HG03521 (cell line): ENCODE data around the gene SVIL.
"Not testable (repeated sequence)": the region's sequence is repeated elsewhere in the genome, so short reads cannot be mapped to it uniquely, and the experiment has no call there.

ENCODE experiments used
- ATAC-seq: cut with Tn5 transposase; IDR thresholded peaks from one replicate; pipeline ENCODE4 v1.9.1; 2021; ENCODE audit warnings: mild to moderate bottlenecking, moderate library complexity; ENCODE audit not compliant: unreplicated experiment

Gene SVIL

DNA sequence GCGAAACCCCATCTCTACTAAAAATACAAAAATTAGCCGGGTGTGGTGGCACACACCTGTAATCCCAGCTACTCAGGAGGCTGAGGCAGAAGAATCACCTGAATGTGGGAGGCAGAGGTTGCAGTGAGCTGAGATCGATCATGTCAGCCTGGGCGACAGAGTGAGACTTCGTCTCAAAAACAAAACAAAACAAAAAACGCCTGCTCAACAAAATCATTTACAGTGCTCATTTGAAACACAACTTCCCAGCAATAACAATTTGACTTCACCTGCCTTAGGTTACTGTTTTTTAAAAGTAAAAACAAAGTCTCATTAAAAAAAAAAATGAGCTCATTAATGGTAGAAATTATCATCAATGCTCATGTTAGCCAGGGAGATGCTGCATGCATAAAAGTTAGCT, 10.4 kb downstream of the SVIL start:
- ATAC-seq, result not testable (repeated sequence)

DNA sequence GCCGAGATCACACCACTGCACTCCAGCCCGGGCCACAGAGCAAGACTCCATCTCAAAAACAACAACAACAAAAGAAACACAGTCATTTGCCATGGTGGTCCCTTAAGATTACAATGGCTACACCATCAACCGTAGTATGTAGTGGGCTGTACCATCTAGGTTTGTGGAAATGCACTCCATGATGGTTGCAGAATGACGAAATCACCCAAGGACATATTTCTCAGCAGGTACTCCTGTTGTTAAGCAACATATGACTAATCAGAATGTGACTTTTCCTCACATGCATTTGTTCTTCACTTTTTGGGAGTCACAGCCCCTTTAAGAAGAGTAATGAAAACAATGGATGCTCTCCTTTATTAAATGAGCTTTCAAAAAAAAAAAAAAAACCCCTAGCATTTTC, 11.0 kb downstream of the SVIL start:
- ATAC-seq, result no peak

DNA sequence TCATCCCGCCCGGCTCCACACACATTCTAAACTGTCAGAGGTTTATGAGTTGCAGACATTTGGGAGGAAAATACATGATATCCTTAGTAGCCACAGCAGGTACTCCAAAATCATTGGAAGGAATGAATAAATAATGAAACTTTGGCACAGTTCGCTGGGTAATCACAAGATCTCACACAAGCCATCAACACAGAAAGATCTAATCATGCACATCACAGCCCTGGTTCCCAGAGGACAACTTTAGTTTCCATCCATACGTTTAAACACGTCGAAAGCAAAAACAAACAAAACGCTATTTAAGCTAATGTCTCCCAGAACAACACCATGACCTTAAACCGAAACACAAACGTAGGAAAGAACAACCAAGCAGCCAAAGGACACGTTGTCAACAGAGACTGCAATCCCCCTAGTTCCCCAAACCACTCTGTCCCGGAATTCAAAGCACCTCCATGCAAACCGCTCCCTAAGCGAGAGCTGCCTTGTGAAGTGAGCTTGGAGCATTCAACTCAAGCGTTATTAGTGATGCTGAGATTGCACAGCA, 12.3 kb downstream of the SVIL start:
- ATAC-seq, result no peak

DNA sequence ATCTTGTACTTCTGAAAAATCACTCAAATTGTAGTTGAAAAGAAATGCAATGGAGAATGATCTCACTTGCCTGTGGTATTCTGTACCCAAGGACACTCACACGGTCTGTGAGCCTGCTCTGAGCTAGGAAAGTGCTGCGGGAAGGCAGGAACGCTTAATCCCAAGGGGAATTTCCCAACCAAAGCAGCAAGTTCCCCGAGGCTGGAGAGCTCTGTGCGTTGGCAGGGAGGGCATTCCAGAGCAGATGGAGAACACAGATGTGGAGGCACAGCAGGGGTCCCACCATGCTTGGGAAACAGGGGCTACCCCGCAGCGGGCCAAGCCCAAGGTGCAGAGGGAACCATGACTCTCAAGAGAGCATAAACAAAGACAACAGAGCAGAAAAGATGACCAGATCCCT, 13.6 kb downstream of the SVIL start:
- ATAC-seq, result no peak

DNA sequence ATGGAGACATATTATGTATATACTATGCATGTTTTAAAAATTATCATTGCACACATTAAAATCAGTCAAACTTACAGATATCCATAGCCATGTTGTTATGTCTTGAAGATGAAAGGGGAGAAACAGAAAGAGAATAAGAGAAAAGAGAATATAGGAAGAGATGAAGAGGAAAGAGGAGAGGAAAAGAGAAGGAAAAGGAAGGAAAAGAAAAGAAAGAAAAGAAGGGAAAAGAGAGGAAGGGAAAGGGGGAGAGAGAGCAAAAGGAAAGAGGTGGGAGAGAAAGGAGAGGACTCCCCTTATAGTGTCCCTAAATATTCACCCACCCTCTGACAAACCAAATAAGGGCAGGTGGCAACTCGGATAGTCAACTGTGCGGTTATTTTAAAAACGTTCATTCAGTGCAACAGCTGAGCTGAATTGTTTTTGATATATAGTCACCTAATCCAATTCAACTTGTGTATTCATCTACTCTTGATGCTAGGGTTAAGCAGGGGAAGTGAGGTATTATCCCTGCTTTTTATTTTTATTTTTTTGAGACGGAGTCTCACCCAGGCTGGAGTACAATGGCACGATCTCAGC, 14.6 kb downstream of the SVIL start:
- no peak for ATAC-seq

DNA sequence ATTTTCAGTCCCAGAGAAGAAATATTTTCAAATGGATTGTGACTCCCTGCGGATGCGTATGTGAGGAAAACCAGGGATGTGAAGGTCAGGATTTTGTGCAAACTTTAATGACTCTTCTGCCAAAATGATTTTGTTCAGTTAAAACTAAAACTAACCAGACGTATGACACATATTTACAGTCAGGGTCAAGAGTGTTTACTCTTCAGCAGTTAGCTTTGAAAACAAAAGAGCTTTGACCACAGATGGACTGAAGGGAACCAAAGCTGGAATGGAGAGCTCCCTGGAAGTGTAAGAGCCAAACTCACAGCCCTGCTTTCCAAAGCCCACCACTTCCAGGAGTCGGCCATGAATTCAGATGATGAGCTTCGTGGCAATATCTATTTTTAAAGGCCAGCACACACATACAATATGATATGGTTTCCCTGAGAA, 15.5 kb downstream of the SVIL start:
- no peak for ATAC-seq

DNA sequence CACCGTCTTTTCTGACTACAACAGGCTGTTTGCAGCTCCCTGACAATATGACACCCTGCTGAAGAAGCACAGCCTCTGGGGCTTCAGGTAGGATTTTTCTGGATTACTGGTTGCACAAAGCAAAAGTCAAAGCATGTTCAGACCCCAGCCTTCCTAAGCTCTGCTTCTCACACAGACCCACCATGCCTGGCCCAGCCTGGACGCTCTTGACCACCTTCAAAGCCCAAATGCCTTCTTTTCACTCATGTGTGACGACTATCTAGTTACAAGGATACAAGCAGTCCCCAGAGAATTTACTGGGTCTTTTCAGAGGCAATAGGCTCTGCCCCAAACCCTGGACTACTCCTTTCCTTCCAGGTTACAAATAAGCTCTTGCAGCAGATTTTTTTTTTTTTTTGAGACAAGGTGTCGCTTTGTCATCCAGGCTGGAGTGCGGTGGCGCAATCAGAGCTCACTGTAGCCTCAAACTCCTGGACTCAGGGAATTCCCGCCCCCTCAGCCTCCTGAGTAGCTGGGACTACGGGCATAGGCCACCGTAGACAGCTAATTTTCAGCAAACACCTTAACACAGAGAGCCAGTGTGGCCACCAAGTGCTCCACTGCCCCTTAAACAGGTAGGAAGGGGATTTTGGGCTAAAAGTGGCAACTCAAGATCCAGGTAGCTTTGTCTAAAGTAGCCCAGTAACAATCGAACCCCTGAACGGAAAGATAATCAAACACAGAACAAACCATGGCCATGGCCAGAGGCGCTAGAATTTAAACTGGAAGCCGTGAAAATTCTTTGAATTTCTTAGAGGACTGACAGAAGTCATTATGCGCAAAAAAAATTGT, 16.2 kb downstream of the SVIL start:
- no peak for ATAC-seq

DNA sequence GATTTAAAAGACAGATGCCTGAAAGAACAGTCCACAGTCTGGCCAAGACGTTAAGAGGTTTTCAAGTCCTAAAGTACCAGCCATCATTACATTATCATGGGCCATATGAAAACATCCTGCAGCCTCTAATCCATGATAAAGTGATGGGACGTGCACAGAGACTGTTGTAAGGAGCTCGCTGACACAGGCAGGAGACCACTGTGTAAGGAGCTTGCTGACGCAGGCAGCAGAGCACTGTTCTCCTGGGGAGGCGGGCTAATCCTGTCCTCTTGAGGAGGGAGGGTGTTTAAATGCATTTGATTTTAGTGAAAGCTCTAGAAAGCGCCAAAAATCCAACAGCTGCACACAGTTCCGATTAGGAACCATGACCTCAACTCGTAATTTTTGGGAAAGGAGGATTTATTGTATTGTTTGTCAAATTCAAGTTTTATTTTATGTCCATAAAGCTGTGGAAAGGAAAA, 16.9 kb downstream of the SVIL start:
- no peak for ATAC-seq

DNA sequence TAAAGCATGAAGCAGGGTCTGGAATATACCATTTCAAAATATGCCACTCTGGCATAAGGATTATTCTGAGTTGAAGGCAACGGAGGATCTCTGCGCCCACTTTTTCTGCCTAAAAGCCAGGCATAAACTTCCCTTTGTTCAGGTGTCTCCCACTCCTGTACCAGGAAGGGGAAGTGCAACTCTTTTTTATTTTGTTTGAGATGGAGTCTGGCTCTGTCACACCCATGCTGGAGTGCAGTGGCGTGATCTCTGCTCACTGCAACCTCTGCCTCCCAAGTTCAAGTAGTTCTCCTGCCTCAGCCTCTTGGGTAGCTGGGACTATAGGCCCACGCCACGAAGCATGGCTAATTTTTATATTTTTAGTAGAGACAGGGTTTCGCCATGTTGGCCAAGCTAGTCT, 18.2 kb downstream of the SVIL start:
- no peak for ATAC-seq

DNA sequence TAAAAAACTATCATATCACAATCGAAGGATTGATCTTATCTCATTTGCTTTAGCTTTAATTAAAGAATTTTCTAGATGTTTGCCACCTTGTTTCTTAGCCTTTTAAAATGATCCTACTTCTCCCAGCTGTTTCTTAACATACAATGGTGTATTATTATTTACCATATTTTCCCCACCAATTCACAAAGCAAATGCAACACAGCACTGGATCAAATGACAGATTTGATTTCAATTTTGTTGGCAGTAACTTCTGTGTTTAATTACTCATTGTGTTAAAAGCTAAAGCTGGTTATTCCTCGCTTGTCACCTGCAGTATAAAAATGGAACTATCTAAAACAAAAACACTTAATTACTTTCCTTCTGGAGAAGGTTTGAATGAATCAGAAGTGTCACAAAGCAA, 19.6 kb downstream of the SVIL start:
- no peak for ATAC-seq

DNA sequence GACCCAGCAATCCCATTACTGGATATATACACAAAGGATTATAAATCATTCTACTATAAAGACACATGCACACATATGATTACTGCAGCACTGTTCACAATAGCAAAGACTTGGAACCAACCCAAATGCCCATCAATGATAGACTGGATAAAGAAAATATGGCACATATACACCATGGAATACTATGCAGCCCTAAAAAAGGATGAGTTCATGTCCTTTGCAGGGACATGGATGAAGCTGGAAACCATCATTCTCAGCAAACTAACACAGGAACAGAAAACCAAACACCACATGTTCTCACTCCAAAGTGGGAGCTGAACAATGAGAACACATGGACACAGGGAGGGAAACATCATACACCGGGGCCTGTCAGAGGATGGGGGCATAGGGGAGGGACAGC, 20.5 kb downstream of the SVIL start:
- not testable (repeated sequence) for ATAC-seq

DNA sequence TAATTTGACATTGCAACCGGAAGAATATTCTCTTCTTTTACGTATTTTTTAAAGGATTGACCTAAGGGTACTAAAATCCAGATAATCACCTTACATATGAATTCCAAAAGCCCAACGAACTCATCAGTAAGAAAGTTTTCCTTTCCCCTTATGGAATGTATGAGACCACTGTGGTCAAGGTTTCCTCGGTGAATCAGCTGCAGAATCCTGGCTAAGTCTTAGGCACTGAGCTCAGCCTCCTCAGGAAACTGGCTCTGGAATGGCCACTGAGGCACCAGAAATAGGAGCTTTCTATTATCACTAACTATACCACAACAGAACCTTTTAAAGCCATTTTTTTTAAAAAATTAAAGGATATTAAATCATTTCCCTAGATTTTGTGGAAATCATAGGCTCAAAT, 21.0 kb downstream of the SVIL start:
- no peak for ATAC-seq

DNA sequence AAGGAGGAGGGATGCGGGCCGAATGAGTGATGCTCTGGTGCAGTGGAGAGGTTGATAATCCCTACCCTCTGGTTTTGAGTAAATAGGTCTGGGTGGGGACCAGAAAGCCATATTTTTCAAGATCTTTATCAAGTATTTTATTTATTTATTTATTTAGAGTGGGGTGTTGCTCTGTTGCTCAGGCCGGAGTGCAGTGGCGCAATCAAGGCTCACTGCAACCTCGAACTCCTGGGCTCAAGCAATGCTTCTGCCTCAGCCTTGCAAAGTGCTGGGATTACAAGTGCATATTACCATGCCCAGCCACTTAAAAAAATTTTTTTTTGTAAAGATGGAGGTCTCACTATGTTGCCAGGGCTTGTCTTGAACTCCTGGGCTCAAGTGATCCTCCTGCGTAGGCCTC, 21.6 kb downstream of the SVIL start:
- ATAC-seq, result no peak

DNA sequence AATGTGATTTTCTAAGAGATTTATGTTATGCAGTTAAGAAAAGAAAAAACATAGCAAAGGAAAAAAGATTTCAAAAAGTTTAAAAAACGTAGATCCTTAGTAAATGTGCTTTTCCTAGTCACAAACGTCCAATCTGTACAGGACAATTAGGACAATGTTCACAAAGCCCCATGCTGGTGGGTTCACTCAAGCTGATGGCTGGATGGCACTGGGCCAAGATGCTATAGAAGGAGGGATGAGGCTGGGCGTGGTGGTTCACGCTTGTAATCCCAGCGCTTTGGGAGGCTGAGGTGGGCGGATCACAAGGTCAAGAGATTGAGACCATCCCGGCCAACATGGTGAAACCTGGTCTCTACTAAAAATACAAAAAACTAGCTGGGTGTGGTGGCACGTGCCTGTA, 22.1 kb downstream of the SVIL start:
- no peak for ATAC-seq

DNA sequence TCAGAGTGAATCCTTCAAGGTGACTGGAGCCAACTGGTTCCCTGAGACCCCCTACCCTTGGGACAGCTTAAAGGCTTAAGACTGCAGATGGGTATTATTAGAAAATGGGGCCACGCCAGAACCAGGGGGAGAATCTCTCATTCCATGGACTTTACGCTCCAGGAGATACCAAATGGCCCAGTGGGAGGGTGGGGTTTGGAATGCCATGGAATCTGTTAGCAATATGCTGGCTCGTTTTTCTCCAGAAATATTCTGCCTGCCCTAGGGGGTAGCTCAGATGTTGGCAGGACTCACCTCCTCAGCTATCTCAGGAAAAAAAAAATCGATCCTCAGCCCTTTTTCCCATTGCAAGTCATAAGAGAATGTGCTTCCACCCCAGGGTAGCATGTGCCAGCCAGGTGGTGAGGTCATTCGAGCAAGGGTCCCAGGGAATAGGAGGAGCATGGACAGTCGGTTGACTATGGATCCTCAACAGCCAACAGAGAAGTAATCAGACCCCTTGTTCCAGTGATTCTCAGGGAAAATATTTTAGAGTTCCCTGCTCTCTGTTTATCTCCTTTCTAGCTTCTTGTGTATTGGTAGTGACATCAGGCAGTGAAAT, 22.9 kb downstream of the SVIL start:
- ATAC-seq, result no peak

DNA sequence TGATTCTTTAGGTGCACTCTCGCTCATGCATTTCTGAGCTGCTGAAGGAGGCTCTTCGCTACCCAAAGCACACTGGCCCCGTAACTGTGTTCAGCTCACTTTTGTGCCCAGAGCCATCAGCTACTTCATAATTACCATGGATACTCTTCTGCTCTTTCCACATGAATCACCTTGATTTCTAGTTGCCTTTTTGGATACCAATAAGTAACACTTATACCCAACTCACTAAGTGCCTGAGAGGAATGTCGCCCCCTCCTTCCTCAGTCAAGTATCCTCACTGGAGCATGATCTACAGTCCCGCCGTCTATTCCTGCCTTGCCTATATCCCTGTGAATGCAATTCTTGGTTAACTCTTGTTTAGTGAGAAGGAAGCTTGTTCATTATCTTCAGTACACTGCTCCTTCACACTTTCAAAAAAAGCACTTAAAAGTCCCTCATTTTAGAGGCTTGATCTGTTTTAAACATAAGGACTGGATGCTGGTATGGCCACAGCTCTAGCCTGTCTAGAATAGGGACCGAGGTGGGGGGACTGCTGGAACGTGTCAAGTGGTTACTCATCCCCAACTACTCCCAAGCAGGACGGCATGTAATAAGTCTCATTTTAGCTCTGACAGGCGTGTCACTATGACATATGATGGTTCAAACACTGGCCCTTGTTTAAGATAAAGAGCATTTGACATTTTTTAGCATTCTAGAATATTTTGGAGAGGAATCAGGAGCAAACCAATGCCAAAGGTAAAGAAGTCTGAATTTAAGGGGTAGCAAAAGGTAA, 23.7 kb downstream of the SVIL start:
- no peak for ATAC-seq

DNA sequence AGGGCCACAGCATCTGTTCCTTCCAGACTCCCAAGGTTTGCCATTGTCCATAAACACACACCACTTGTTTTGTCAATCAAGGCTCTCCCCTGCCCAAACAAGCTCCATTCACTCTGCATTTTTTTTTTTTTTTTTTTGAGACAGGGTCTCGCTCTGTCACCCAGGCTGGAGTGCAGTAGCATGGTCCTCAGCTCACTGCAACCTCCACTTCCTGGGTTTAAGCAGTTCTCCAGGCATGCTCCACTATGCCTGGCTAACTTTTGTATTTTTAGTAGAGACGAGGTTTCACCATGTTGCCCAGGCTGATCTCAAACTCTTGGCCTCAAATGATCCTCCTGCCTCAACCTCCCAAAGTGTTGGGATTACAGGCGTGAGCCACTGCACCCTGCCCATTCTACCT, 24.4 kb downstream of the SVIL start:
- ATAC-seq, result not testable (repeated sequence)

DNA sequence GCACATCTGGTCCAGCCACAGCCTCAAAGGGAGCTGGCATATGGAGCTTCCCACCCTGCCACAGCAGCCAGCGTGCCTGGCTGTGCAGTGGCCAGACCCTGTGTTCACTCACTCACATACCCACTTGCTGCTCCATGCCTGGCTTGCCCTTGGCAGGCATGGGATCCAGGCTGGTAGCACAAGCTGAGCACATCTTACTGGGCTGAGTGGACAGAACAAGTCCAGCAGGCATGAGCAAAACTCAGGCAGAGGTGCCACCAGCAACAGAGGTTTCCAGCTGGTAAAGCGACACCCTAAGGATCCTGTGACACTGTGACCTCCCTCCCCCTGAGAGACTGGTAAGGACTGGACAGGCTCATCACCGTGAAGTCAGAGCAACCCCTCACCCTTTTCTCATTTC, 25.1 kb downstream of the SVIL start:
- ATAC-seq, result no peak

DNA sequence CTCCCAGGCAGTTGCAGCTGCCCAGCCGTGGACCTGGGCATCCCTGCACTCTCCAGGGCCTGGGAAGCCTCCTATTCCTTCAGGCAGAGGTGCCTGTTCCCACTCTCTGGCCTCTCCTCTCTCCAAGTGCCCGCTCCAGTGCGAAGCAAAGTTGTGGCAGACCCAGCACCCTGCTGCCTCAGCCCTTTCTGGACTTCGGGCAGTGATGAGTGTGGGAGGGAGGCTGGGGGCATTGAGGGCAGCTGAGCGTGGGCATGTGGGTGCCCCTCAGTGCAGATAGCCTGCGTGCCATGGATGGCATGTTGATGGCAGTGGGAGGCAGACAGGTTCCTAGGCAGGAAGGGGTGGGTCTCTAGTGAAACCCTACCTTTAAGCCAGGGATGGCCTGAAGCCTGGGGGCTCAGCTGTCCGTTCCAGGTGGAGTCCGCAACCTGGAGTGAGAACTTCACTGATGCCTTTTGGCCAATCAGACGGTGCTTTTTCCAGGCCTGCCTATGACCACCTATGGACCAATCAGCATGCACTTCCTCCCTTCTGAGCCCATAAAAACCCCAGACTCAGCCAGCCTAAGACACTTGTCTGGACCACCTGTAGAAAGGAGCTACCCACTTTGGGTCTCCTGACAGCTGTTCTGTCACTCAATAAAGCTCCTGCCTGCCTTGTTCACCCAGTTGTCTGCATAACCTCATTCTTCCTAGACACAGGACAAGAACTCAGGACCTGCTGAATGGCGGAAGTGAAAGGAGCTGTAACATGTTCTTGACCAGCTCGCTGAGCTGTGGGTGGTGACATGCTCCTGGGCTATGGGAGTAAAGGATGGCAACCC, 26.1 kb downstream of the SVIL start:
- no peak for ATAC-seq

DNA sequence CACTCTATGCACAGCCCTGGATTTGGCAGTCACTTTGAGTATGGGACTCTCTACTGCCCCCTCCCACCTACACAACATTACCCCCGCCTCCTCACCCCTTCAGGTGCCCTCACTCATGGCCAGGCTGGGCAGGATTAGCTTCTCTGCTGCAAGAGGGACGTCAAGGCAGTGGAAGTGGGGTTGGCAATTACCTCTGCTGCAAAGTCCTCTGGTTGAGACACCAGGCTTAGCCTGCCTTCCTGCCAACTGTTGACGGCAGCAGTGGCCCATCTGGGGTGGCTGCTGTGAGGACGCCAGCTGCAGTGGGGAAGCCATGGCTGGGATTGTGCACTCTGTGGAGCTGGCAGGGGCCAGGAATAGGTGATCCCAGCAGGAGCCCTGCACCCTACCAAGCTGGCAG, 26.7 kb downstream of the SVIL start:
- ATAC-seq, result no peak
